ENCODE measurements around the gene SAP30BP. TPM values are rescaled to one million over a fixed set of nuclear protein-coding genes. Genes with fewer than 3 reads are reported as not detected.

Gene SAP30BP
- total RNA-seq, 1 experiment from 2014 or later, result 149 TPM

DNA sequence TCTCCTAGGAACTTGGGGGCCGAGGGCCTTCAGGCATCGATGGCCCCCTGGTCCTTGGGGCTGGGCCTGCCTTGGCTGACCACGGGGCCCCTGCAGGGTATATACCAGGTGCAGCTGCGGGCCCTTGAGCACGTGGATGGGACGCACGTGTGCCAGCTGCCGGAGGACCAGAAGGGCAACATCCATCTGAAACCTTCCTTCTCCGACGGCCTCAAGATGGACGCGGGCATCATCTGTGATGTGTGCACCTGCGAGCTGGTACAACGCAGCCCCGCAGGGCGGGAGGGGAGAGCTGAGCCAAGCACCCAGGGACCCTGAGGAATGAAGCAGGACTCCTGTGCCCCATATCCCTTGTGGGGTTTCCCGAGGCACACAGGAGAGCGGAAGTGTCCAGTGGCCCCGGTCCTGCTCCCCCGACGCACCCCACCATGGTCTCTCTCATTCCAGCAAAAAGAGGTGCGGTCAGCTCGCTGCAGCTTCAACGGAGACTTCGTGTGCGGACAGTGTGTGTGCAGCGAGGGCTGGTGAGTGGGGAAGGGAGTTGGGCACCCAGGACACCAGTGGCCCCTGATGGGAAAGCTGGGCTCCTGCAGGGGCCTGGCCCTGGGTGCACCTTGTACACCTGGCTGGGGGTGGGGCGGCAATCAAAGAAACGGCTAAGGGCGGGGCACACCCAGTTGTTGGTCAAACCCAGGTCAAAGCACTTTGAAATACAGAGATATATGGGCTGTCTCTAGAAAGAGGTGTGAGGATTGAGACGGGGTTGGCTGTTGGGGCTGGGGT lies 64.8 kb downstream of the SAP30BP start:
- ChIA-PET RAD21 (ENCODE audit: low non-redundant PET in 1 of 2, low total read pairs in 2 of 2, uncharacterized antibody in 2 of 2, unreplicated experiment in 2 of 2) (no interaction called here), POLR2A (interaction anchor here (2.3 kb wide), 1 partner anchor 50 kb away, joined by 5 read pairs; no protein-coding TSS in a partner anchor), CTCF (interaction anchor here (0.7 to 3.6 kb wide), 2 partner anchors 11 to 16 kb away, joined by 3 to 9 read pairs; partner anchors contain the start of gene ITGB4)
- no TSS peak for BruUV-seq (replicated peaks)
- no peaks in the 10 kb centered on the region for H3K9me2 ChIP-seq (ENCODE audit: insufficient read depth)
- H3K4me1 ChIP-seq (ENCODE audit: control insufficient read depth in 1 of 2, insufficient read depth in 2 of 2, low read length in 2 of 2), result no peaks in the 10 kb centered on the region; a peak in 1 of 4 replicates
- H3K79me2 ChIP-seq (ENCODE audit: insufficient read depth, low read length), result peaks cover 3% of the 10 kb centered on the region; the same call in 1 of the 2 replicates
- no peaks in the 10 kb centered on the region for H3K9me3 ChIP-seq (ENCODE audit: control insufficient read depth in 1 of 2, insufficient read depth in 1 of 2, low read depth in 1 of 2, low read length in 2 of 2)
- H3K9ac ChIP-seq (ENCODE audit: low read length), result no peak overlapping the region
- no peak overlapping the region for H2AFZ ChIP-seq (ENCODE audit: low read depth, low read length, poor library complexity, severe bottlenecking)
- TF ChIP-seq CEBPB (IDR thresholded peaks at IDR 0.05; ENCODE audit: low read depth), result no peak
- no peak for TF ChIP-seq SIN3A (IDR thresholded peaks at IDR 0.05; ENCODE audit: low read depth)
- TF ChIP-seq, protein P1, sequence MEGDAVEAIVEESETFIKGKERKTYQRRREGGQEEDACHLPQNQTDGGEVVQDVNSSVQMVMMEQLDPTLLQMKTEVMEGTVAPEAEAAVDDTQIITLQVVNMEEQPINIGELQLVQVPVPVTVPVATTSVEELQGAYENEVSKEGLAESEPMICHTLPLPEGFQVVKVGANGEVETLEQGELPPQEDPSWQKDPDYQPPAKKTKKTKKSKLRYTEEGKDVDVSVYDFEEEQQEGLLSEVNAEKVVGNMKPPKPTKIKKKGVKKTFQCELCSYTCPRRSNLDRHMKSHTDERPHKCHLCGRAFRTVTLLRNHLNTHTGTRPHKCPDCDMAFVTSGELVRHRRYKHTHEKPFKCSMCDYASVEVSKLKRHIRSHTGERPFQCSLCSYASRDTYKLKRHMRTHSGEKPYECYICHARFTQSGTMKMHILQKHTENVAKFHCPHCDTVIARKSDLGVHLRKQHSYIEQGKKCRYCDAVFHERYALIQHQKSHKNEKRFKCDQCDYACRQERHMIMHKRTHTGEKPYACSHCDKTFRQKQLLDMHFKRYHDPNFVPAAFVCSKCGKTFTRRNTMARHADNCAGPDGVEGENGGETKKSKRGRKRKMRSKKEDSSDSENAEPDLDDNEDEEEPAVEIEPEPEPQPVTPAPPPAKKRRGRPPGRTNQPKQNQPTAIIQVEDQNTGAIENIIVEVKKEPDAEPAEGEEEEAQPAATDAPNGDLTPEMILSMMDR (IDR thresholded peaks at IDR 0.05 in 2 of 3, conservative IDR thresholded peaks at IDR 0.05 in 1 of 3; ENCODE audit: borderline replicate concordance in 1 of 3, insufficient read depth in 1 of 3, low read depth in 2 of 3, low read length in 2 of 3), result no peak
- no peak for TF ChIP-seq ZBTB33 (IDR thresholded peaks at IDR 0.05; ENCODE audit: extremely low read depth, insufficient replicate concordance, low read length)
- TF ChIP-seq, protein P2, sequence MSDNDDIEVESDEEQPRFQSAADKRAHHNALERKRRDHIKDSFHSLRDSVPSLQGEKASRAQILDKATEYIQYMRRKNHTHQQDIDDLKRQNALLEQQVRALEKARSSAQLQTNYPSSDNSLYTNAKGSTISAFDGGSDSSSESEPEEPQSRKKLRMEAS (IDR thresholded peaks at IDR 0.05), result no peak
- TF ChIP-seq REST (IDR thresholded peaks at IDR 0.05; ENCODE audit: low read depth), result no peak
- no peak for TF ChIP-seq EGR1 (IDR thresholded peaks at IDR 0.05; ENCODE audit: low read depth)
- TF ChIP-seq POLR2A (IDR thresholded peaks at IDR 0.05; ENCODE audit: borderline replicate concordance, extremely low read depth, insufficient read depth, insufficient read length), result no peak
- TF ChIP-seq ATF3 (IDR thresholded peaks at IDR 0.05), result no peak
- TF ChIP-seq FOSL1 (IDR thresholded peaks at IDR 0.05; ENCODE audit: low read depth), result no peak
- TF ChIP-seq CBX3 (IDR thresholded peaks at IDR 0.05; ENCODE audit: low read depth), result no peak
- no peak for TF ChIP-seq JUND (IDR thresholded peaks at IDR 0.05)
- TF ChIP-seq ELF1 (IDR thresholded peaks at IDR 0.05; ENCODE audit: borderline replicate concordance, low read depth), result no peak
- no peak for TF ChIP-seq RAD21 (IDR thresholded peaks at IDR 0.05; ENCODE audit: low read depth)
- no peak for TF ChIP-seq SRF (IDR thresholded peaks at IDR 0.05; ENCODE audit: low read depth)
- no peak for TF ChIP-seq ZFX (IDR thresholded peaks at IDR 0.05)
- no peak for TF ChIP-seq SP1 (IDR thresholded peaks at IDR 0.05; ENCODE audit: low read depth)
- H3K27ac ChIP-seq (ENCODE audit: low read depth, low read length), result no peak overlapping the region; the same call in 1 of the 2 replicates
- H4K20me1 ChIP-seq (ENCODE audit: insufficient read depth), result no peaks in the 10 kb centered on the region
- ATAC-seq, result 0 out of 2 replicates have a peak, but pooled peaks have one; percentile 6
- no peaks in the 10 kb centered on the region for H3K27me3 ChIP-seq (ENCODE audit: insufficient read depth, low read length)
- no peak overlapping the region for H3K4me3 ChIP-seq (replicated peaks in 1 of 2; ENCODE audit: low read depth in 1 of 2, low read length in 2 of 2)
- peaks cover 61 to 78% of the 10 kb centered on the region in 2 experiments for H3K36me3 ChIP-seq (ENCODE audit: control insufficient read depth in 1 of 2, insufficient read depth in 2 of 2, low read length in 2 of 2)
- H3K4me2 ChIP-seq (ENCODE audit: low read length), result no peak overlapping the region
- DNase-seq (ENCODE audit: low read depth, low spot score), result no peak
- intact Hi-C loops (cut with micrococcal nuclease), result no loop called here
